Measurements from ENCODE around the gene PCLAF.
"Not testable (repeated sequence)": the region's sequence is repeated elsewhere in the genome, so short reads cannot be mapped to it uniquely, and the experiment has no call there.

PCLAF gene

GRCh38 chr15:64348455-64348854 is 32.8 kb downstream of the PCLAF start:
- TF ChIP-seq CTCF (IDR thresholded peaks at IDR 0.05; ENCODE audit: low read depth, low read length, poor library complexity, severe bottlenecking) (no peak), EZH2phosphoT487 (IDR thresholded peaks at IDR 0.05; ENCODE audit: borderline replicate concordance, low read length) (no peak)
- 0 out of 2 replicates have a peak, but pooled peaks cover 3% of the 10 kb centered on the region for H3F3A ChIP-seq (ENCODE audit: control insufficient read depth, insufficient read depth)
- H3K27me3 ChIP-seq (ENCODE audit: control insufficient read depth, low read length): no peaks in the 10 kb centered on the region
- no peaks in the 10 kb centered on the region for H3K9me2 ChIP-seq (replicated peaks; ENCODE audit: control insufficient read depth, low read length)
- H4K20me1 ChIP-seq (ENCODE audit: control insufficient read depth, insufficient read depth, low read depth, low read length): no peaks in the 10 kb centered on the region
- H3K4me3 ChIP-seq (ENCODE audit: low read length): no peak overlapping the region
- peaks cover 37% of the 10 kb centered on the region for H3K79me2 ChIP-seq (ENCODE audit: control insufficient read depth, low read length)
- no peaks in the 10 kb centered on the region for H3K36me3 ChIP-seq (ENCODE audit: control insufficient read depth, low read length)
- no peak overlapping the region for H3K4me2 ChIP-seq (ENCODE audit: low read length)
- H3K4me1 ChIP-seq (ENCODE audit: control insufficient read depth, low read length): peaks cover 5% of the 10 kb centered on the region; the same call in 1 of the 2 replicates
- no peak overlapping the region for H3K27ac ChIP-seq (ENCODE audit: low read depth, low read length)
- H3K9me3 ChIP-seq (ENCODE audit: control insufficient read depth, insufficient read depth, low read length): no peaks in the 10 kb centered on the region

GRCh38 chr15:64346242-64346641 is 35.0 kb downstream of the PCLAF start:
- H3K4me1 ChIP-seq (ENCODE audit: control insufficient read depth, low read length); H3K9me3 ChIP-seq (ENCODE audit: control insufficient read depth, insufficient read depth, low read length); H3K4me2 ChIP-seq (ENCODE audit: low read length); H3K4me3 ChIP-seq (ENCODE audit: low read length); H3K27ac ChIP-seq (ENCODE audit: low read depth, low read length); H3F3A ChIP-seq (ENCODE audit: control insufficient read depth, insufficient read depth); H3K9me2 ChIP-seq (replicated peaks; ENCODE audit: control insufficient read depth, low read length); H3K36me3 ChIP-seq (ENCODE audit: control insufficient read depth, low read length); H3K27me3 ChIP-seq (ENCODE audit: control insufficient read depth, low read length); H4K20me1 ChIP-seq (ENCODE audit: control insufficient read depth, insufficient read depth, low read depth, low read length): not testable (repeated sequence)
- H3K79me2 ChIP-seq (ENCODE audit: control insufficient read depth, low read length): peaks cover 32% of the 10 kb centered on the region

GRCh38 chr15:64344651-64345294 is 36.5 kb downstream of the PCLAF start:
- Histone ChIP-seq H3K36me3 (ENCODE audit: control insufficient read depth, low read length) (peaks cover 6% of the 10 kb centered on the region), H3K9me3 (ENCODE audit: control insufficient read depth, insufficient read depth, low read length) (no peaks in the 10 kb centered on the region), H3K27me3 (ENCODE audit: control insufficient read depth, low read length) (no peaks in the 10 kb centered on the region), H4K20me1 (ENCODE audit: control insufficient read depth, insufficient read depth, low read depth, low read length) (no peaks in the 10 kb centered on the region), H3K4me3 (ENCODE audit: low read length) (no peak overlapping the region), H3F3A (ENCODE audit: control insufficient read depth, insufficient read depth) (no peaks in the 10 kb centered on the region), H3K27ac (ENCODE audit: low read depth, low read length) (no peak overlapping the region), H3K4me2 (ENCODE audit: low read length) (no peak overlapping the region), H3K9me2 (replicated peaks; ENCODE audit: control insufficient read depth, low read length) (no peaks in the 10 kb centered on the region), H3K79me2 (ENCODE audit: control insufficient read depth, low read length) (peaks cover 28% of the 10 kb centered on the region), H3K4me1 (ENCODE audit: control insufficient read depth, low read length) (peaks cover 5% of the 10 kb centered on the region; the same call in 1 of the 2 replicates)
- TF ChIP-seq EZH2phosphoT487 (IDR thresholded peaks at IDR 0.05; ENCODE audit: borderline replicate concordance, low read length) (no peak), CTCF (IDR thresholded peaks at IDR 0.05; ENCODE audit: low read depth, low read length, poor library complexity, severe bottlenecking) (no peak)

GRCh38 chr15:64343841-64344240 is 37.4 kb downstream of the PCLAF start:
- H3K27ac ChIP-seq (ENCODE audit: low read depth, low read length): no peak overlapping the region
- no peaks in the 10 kb centered on the region for H3F3A ChIP-seq (ENCODE audit: control insufficient read depth, insufficient read depth)
- H4K20me1 ChIP-seq (ENCODE audit: control insufficient read depth, insufficient read depth, low read depth, low read length): no peaks in the 10 kb centered on the region
- no peaks in the 10 kb centered on the region for H3K9me3 ChIP-seq (ENCODE audit: control insufficient read depth, insufficient read depth, low read length)
- H3K9me2 ChIP-seq (replicated peaks; ENCODE audit: control insufficient read depth, low read length): no peaks in the 10 kb centered on the region
- H3K27me3 ChIP-seq (ENCODE audit: control insufficient read depth, low read length): no peaks in the 10 kb centered on the region
- no peak overlapping the region for H3K4me3 ChIP-seq (ENCODE audit: low read length)
- H3K4me2 ChIP-seq (ENCODE audit: low read length): no peak overlapping the region
- H3K4me1 ChIP-seq (ENCODE audit: control insufficient read depth, low read length): peaks cover 5% of the 10 kb centered on the region; the same call in 1 of the 2 replicates
- peaks cover 6% of the 10 kb centered on the region for H3K36me3 ChIP-seq (ENCODE audit: control insufficient read depth, low read length)
- TF ChIP-seq CTCF (IDR thresholded peaks at IDR 0.05; ENCODE audit: low read depth, low read length, poor library complexity, severe bottlenecking): no peak
- TF ChIP-seq EZH2phosphoT487 (IDR thresholded peaks at IDR 0.05; ENCODE audit: borderline replicate concordance, low read length): no peak
- peaks cover 22% of the 10 kb centered on the region for H3K79me2 ChIP-seq (ENCODE audit: control insufficient read depth, low read length)
